RPMI8226 (cell line): ENCODE results near the gene SLC5A6.

Source experiments
- DNase-seq: peaks from one replicate; pipeline ENCODE4 v3.0.0-alpha.2; 2015

Gene SLC5A6

DNA sequence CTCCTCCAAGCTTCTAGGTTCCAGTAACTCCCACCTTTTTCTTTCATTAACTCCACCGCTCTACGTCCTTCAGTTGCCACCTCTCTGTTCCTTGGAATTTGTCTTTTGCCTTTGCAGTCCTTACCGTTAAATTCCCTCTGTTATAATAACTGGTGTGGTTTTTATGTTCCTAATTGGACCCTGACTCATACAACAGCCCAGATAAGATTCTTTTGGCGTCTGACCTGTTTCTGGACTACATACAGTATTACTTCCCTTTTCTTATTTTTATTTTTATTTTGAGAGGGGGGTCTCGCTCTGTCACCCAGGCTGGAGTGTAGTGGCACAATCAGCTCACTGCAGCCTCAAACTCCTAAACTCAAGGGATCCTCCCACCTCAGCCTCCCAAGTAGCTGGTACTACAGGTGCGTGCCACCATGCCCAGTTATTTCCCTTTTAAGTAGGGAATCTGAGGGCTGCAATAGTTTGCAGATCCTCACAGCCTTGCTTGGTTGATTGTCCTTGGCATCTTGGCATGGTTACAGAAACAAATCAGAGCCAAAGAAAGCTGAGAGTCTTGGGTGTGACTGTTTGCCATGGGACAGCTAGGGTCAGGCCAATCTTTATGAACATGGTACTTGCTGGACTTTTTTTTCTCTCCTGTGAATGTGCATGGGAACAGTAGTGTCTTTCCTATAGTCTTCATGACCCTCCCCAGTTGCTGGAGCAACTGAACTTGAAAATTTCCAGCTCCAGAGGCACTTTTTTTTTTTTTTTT lies 41.3 kb downstream of the SLC5A6 start:
- no peak for DNase-seq

GRCh38 chr2:27164960-27165763 lies 46.9 kb downstream of the SLC5A6 start:
- peak; percentile 70 for DNase-seq

DNA sequence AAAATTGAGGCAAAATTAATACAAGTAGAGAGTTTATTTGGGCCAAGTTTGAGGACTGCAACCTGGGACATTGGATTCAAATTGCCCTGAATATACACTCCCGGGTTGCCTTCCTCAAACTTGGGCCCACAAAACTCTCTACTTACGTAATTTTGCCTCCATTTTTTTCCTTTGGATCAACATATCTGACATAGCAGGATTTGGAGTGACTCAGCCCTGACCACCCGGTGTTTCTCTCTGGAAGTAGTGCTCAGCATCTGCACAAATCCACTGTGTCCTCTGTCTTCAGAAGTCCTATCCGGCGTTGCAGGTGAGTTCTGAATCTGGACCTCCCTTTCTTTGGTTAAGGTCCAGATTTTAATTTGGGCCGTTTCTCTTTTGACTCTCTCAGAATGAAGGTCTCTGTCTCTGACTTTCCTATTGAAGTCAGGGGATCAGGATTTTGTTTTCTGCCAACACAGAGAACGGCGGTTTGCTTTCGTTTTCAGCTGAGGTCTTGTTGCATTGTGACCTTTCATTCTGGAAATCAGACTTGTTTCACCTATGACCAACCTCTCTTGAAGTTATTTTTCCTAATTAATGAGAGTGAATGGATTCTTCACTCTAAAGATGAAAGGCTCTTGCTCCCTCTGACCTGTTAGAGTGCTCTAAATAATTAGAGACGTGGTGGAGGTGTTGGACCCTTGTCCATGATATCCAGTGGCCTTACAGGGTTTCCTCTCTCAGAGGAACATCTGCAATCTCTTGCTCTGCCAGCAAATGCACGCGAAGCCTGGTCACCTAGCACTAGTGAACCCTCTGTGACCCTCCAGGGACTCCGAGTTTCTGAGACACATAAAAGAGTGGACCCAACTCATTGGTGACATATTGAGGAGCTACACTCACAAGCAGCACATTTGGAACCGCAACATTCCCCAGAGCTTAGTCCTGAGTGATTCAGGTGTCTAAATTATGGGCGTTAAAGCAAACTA lies 49.6 kb downstream of the SLC5A6 start:
- DNase-seq = peak; percentile 86

- DNase-seq = no peak
Measured at GRCh38 chr2:27160191-27160590, 51.9 kb downstream of the SLC5A6 start.

- DNase-seq = no peak
Measured at GRCh38 chr2:27159271-27159670, 52.8 kb downstream of the SLC5A6 start.

GRCh38 chr2:27158468-27158867 lies 53.6 kb downstream of the SLC5A6 start:
- DNase-seq = no peak

GRCh38 chr2:27155069-27155520 lies 57.0 kb downstream of the SLC5A6 start:
- no peak for DNase-seq

DNA sequence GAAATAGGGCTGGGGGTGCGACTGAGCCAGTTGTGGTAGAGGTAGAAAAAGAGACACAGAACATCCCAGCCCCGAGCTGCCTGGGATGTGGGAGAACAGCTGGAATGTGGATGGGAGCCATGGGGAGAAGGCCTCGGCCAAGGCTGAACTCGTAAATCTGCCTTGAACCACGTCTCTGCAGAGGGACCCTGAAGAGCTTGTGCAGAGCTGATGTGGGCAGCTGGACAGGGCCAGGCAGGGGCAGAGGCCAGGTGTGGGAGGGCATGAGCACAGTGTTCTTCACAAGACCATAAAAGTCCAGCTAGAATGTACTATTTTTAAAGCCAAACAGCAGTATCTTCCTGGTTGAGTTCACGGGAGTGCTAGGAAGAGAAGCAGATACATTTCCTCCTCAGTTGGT lies 57.6 kb downstream of the SLC5A6 start:
- no peak for DNase-seq

DNA sequence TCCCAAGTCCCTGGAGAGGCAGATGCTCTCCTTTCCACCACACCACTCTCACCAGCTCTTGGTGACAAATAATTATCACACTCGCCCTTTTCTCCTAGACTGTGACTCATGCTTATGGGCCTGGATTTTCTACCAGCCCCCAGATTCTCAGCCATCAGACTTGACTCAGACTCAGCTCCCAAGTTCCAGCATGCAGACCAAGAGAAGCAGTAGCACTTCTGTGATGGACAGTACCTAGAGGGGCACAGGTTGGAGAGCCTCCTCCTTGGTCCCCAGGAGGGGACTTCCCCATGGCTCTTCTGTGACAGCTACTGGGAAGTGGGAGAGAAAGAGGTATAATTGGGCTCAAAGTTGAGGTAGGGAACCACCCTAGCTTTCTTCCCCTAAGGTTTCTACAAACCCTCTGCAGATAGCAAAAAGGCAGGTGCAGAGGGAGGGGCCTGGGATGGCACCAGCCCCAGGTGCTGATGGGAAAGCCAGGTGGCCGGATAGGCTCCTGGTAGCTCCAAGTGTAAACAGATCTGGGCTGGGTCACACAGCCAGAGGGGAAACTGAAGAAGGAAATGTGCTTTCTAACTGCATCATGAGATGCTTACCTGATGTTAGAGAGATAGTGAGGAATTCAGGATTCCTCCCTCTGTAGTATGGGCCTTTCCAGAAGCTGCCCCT lies 59.1 kb downstream of the SLC5A6 start:
- DNase-seq = peak; percentile 95

DNA sequence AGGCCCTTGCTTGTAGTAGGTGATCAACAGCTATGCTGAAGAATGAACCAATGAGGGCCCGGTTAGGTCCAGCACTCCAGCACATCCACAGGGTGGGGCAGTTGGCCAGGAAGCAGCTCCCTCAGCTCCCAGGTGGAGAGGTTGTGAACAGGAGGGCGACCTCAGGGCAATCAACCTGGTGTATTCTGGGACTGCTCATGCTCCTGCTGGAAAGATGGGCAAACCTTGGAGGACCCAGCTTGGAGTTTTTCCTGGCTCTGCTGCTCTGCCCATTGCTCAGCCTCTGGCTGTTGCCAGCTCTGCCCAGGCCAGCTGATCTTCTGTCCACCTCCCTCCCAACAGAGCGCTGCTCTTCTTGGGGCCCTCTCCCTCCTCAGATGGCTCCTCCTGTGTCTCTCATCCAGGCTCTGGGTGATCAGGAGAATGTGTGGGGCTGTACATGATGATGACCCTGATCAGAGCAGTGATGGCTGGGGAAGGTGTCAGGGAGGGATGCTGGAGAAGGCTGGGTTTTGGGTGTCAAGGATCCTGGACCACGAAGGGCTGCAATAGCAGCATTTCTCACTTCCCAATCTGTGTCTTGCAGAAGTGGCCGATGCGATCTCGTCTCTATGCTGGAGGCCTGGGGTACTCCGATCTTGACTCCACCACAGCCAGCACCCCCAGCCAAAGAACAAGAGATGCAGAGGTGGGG lies 59.8 kb downstream of the SLC5A6 start:
- peak; percentile 53 for DNase-seq

- DNase-seq = no peak
Measured at GRCh38 chr2:27150639-27151230, 61.3 kb downstream of the SLC5A6 start.
